Left lung (tissue), 10 donors: Measurements from ENCODE around the gene PLB1. TPM values are rescaled to one million over a fixed set of nuclear protein-coding genes. Genes with fewer than 3 reads are reported as not detected.

Source experiments
- ATAC-seq: fragments of 200-7000 bp; cut with Tn5 transposase; one replicate; pipeline ENCODE4 v1.9.1; 2020; ENCODE audit warnings: moderate library complexity
- DNase-seq, 4 donors: peaks; one replicate each; pipeline ENCODE4 v3.0.0-alpha.2; 2013 to 2020
- H3K27ac ChIP-seq, 2 donors: fragments of 200-600 bp; sonication (generic) in 1 of 2; one replicate each; pipeline versions ENCODE4 v1.5.0 to v1.8.0; 2020 to 2021
- H3K27me3 ChIP-seq, 2 donors: fragments of 200-600 bp; sonication (generic) in 1 of 2; one replicate each; pipeline versions ENCODE4 v1.5.0 to v1.8.0; 2020 to 2021
- H3K36me3 ChIP-seq, 2 donors: fragments of 200-600 bp; sonication (generic) in 1 of 2; one replicate each; pipeline versions ENCODE4 v1.5.0 to v1.8.0; 2020 to 2021
- H3K4me1 ChIP-seq, 2 donors: fragments of 200-600 bp; one replicate each; pipeline ENCODE4 v1.8.0; 2021
- H3K4me3 ChIP-seq, 2 donors: fragments of 200-600 bp; sonication (generic) in 1 of 2; one replicate each; pipeline versions ENCODE4 v1.5.0 to v1.8.0; 2020 to 2021; ENCODE audit warnings: mild to moderate bottlenecking in 1 of 2
- H3K9me3 ChIP-seq, 2 donors: fragments of 200-600 bp; sonication (generic) in 1 of 2; one replicate each; pipeline versions ENCODE4 v1.5.0 to v1.8.0; 2020 to 2021
- intact Hi-C, 2 donors: fragments of 100-400 bp; cut with DNase I; formaldehyde crosslinking; loops; one replicate each; pipeline versions ENCODE4 v1.11.2 to v1.14.2; 2022
- polyA plus RNA-seq, 6 donors: library from polyadenylated mRNA; unstranded; fragments of 120-200 nt; gene quantifications; one replicate each; pipeline ENCODE4 v1.2.1, GENCODE V29; 2013; ENCODE audit not compliant: insufficient read length in 6 of 6
- total RNA-seq, 2 donors: library from RNA; stranded (reverse); fragmentation: NEBNext Ultra II Directional; extraction: Animal tissue kit (Norgen Biotek cat#: 25700); gene quantifications; one replicate each; pipeline ENCODE4 v1.2.1, GENCODE V29; 2021
- TF ChIP-seq, protein P1 (sequence below), 2 donors: fragments of 200-600 bp; sonication (generic) in 1 of 2; IDR thresholded peaks; one replicate each; pipeline versions ENCODE4 v1.5.0 to v1.8.0; 2021; ENCODE audit warnings: antibody characterized with exemption in 2 of 2
- donor health status: DM: no; HTN: yes; CAD: no.
- donor health status: DM: no; HTN: no; CAD: no.

PLB1 gene
- total and polyA plus RNA-seq, 8 donors = 0.94 to 6.8 (median 1.9) TPM

DNA sequence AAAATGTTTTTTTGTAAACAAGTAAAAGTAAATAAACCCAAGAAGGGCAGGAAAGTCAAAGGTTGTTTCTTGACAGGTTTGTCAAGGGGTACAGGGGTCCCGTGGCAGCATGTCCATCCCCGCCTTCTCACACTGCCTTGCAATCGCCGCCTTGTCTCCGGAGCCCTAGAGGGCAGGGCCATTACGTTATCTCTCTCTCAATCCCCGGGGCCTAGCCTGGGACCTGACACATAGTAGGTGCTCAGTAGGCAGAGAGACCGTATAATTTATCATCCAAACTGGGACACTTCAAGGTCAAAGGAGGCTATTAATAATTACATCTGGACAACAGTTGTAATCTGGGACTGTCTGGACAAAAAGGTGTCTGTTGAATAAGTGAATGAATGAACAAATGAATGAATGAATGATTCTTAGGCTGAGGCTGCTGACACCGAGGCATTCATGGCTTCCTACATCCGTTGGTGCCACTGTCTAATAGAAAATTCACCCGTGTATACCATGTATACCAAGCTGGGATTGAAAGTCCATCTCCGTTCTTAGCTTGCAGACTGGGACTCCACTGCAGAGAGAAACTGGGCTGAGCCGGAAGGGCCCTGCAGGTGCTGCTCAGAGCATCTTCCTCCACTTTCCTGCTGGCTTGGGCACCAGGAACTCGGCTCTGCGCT lies 44.8 kb upstream of the PLB1 start:
- Histone ChIP-seq H3K9me3 (no peaks in the 10 kb centered on the region), H3K4me1 (peaks cover 0 to 48% of the 10 kb centered on the region in 2 donors), H3K27ac (no peak overlapping the region), H3K27me3 (no peaks in the 10 kb centered on the region), H3K36me3 (no peaks in the 10 kb centered on the region), H3K4me3 (no peak overlapping the region)
- TF ChIP-seq, protein P1, sequence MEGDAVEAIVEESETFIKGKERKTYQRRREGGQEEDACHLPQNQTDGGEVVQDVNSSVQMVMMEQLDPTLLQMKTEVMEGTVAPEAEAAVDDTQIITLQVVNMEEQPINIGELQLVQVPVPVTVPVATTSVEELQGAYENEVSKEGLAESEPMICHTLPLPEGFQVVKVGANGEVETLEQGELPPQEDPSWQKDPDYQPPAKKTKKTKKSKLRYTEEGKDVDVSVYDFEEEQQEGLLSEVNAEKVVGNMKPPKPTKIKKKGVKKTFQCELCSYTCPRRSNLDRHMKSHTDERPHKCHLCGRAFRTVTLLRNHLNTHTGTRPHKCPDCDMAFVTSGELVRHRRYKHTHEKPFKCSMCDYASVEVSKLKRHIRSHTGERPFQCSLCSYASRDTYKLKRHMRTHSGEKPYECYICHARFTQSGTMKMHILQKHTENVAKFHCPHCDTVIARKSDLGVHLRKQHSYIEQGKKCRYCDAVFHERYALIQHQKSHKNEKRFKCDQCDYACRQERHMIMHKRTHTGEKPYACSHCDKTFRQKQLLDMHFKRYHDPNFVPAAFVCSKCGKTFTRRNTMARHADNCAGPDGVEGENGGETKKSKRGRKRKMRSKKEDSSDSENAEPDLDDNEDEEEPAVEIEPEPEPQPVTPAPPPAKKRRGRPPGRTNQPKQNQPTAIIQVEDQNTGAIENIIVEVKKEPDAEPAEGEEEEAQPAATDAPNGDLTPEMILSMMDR (IDR thresholded peaks at IDR 0.05) = no peak
- intact Hi-C loops = loop anchor here in 1 of 2 donors (5.0 kb wide), 1 partner anchor 749 kb away; no protein-coding TSS in a partner anchor
- ATAC-seq (no peak), DNase-seq (no peak)

DNA sequence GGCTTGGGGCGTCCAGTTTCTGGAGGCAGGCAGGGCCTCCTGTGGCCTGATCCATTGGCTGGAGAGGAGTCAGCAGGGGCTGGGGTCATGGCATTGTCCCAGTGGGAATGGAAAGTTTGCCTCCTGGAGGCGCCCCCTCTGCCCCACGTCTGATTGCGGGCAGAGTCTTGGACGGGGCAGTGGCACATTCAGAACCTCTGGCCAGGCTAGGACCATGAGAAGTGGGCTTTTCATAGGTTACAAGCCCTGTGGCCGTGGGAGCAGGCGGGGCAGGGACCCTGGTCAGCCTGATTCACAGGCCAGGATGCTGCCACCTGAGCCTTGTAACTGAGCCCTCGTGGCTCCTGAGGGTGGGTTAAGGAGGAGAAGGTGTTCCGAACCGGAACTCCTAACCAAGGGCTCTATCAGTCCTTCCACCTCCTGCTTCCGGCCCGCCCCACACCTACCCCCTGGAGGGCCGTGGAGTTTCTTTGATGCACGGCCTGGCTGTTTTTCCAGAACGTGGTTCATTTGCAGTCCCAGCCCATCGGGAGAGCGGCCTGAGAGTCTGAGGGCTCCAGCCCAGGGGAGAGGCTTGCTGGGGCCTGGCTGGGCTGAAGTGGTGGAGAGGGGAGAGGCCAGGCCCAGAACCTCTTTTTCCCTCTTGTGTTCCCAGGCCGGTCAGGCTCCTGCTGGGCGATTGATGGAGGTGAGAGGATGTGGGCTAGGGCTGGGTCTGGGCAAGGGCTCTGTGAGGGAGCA lies 43.9 kb upstream of the PLB1 start:
- intact Hi-C loops = loop anchor here in 1 of 2 donors (5.0 kb wide), 1 partner anchor 750 kb away; no protein-coding TSS in a partner anchor
- Histone ChIP-seq H3K36me3 (no peaks in the 10 kb centered on the region), H3K27me3 (no peaks in the 10 kb centered on the region), H3K4me1 (peaks cover 0 to 38% of the 10 kb centered on the region in 2 donors), H3K9me3 (no peaks in the 10 kb centered on the region), H3K4me3 (no peak overlapping the region), H3K27ac (no peak overlapping the region)
- DNase-seq (no peak), ATAC-seq (no peak)
- TF ChIP-seq, protein P1 (IDR thresholded peaks at IDR 0.05) = no peak

DNA sequence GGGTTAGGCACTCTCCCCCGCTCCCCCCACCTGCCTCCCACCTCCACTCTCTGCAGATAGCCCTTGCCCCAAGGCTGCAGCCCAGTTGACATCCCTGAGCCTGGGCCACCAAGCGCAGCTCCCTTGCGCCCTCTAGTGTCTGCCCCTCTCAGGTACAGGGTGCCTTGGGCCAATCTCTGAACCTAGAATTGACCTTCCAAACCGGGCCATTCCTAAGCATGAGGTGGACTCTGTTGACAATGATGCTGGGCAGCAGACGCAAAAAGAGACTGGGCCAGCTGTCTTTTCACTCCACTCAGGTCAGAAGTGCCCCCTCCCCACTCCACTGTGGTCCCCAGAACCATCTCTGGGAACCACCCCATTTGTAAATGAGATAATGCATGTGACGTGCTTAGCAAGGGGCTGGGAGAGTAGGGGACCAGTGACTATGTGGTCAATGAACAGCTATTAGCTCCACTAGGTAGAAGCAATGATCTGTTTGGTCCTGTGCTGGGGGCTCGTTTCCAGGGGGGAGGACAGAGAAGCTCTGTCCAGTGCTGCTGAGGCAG lies 43.3 kb upstream of the PLB1 start:
- Histone ChIP-seq H3K4me3 (no peak overlapping the region), H3K9me3 (no peaks in the 10 kb centered on the region), H3K27ac (no peak overlapping the region), H3K27me3 (no peaks in the 10 kb centered on the region), H3K4me1 (peaks cover 0 to 32% of the 10 kb centered on the region in 2 donors), H3K36me3 (no peaks in the 10 kb centered on the region)
- ATAC-seq (peak; percentile 91), DNase-seq (peak; percentile 22 to 92 (median 66))
- intact Hi-C loops = loop anchor here in 1 of 2 donors (5.0 kb wide), 1 partner anchor 750 kb away; no protein-coding TSS in a partner anchor
- TF ChIP-seq, protein P1 (IDR thresholded peaks at IDR 0.05) = peak; percentile 72 to 94

DNA sequence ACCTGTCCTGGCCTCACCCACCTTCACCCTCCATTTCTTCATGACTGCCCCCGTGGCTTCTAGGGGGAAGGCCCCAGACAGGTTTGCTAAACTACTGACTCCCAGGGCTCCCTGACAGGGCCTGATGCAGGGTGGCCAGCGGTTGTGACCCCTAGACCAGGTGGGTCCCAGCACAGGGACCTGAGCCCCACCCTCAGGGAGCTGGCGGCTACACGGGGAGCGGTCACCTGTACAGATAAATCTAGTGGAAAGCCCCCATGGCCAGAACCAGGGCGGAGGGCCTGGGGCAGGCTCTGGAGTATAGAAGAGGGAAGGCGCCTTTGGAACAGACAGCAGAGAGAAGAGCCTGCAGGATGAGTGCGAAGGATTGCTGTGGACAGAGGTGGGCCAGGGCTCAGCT lies 42.5 kb upstream of the PLB1 start:
- H3K4me3 ChIP-seq = no peak overlapping the region
- ATAC-seq = no peak
- DNase-seq = no peak
- no peaks in the 10 kb centered on the region for H3K36me3 ChIP-seq
- TF ChIP-seq, protein P1 (IDR thresholded peaks at IDR 0.05) = no peak
- H3K9me3 ChIP-seq = no peaks in the 10 kb centered on the region
- no peak overlapping the region for H3K27ac ChIP-seq
- intact Hi-C loops = loop anchor here in 1 of 2 donors (5.0 kb wide), 1 partner anchor 751 kb away; no protein-coding TSS in a partner anchor
- no peaks in the 10 kb centered on the region for H3K27me3 ChIP-seq
- peaks cover 0 to 24% of the 10 kb centered on the region in 2 donors for H3K4me1 ChIP-seq
